GM18907 (cell line): Measurements from ENCODE around the gene CAND1.
"Not testable (repeated sequence)": the region's sequence is repeated elsewhere in the genome, so short reads cannot be mapped to it uniquely, and the experiment has no call there.

Experiments
- ATAC-seq: cut with Tn5 transposase; IDR thresholded peaks from one replicate; pipeline ENCODE4 v1.9.1; 2021; ENCODE audit warnings: mild to moderate bottlenecking, moderate library complexity; ENCODE audit not compliant: unreplicated experiment

CAND1 gene

GRCh38 chr12:67338426-67338825 is 69.3 kb downstream of the CAND1 start:
- no peak for ATAC-seq

- ATAC-seq, result no peak
Measured at GRCh38 chr12:67339530-67339929, 70.4 kb downstream of the CAND1 start.

GRCh38 chr12:67341086-67341485 is 71.9 kb downstream of the CAND1 start:
- ATAC-seq, result not testable (repeated sequence)

GRCh38 chr12:67344979-67345710 is 76.0 kb downstream of the CAND1 start:
- no peak for ATAC-seq

GRCh38 chr12:67348683-67349082 is 79.5 kb downstream of the CAND1 start:
- no peak for ATAC-seq

- no peak for ATAC-seq
Measured at GRCh38 chr12:67352682-67353081, 83.5 kb downstream of the CAND1 start.

- ATAC-seq, result no peak
Measured at GRCh38 chr12:67354322-67354721, 85.2 kb downstream of the CAND1 start.

GRCh38 chr12:67354966-67355365 is 85.8 kb downstream of the CAND1 start:
- ATAC-seq, result no peak

- ATAC-seq, result no peak
Measured at GRCh38 chr12:67355428-67356379, 86.5 kb downstream of the CAND1 start.

- no peak for ATAC-seq
Measured at GRCh38 chr12:67356380-67356774, 87.2 kb downstream of the CAND1 start.

- ATAC-seq, result no peak
Measured at GRCh38 chr12:67357376-67358125, 88.4 kb downstream of the CAND1 start.

- no peak for ATAC-seq
Measured at GRCh38 chr12:67358781-67359338, 89.7 kb downstream of the CAND1 start.

- no peak for ATAC-seq
Measured at GRCh38 chr12:67362526-67362925, 93.4 kb downstream of the CAND1 start.

- no peak for ATAC-seq
Measured at GRCh38 chr12:67364228-67364627, 95.1 kb downstream of the CAND1 start.

GRCh38 chr12:67365131-67365530 is 96.0 kb downstream of the CAND1 start:
- no peak for ATAC-seq

GRCh38 chr12:67367843-67368242 is 98.7 kb downstream of the CAND1 start:
- ATAC-seq, result no peak
